ENCODE measurements around the gene MDGA2. TPM values are rescaled to one million over a fixed set of nuclear protein-coding genes. Genes with fewer than 3 reads are reported as not detected.

MDGA2 gene
- total RNA-seq, 1 donor from 2014 or later: not detected

DNA sequence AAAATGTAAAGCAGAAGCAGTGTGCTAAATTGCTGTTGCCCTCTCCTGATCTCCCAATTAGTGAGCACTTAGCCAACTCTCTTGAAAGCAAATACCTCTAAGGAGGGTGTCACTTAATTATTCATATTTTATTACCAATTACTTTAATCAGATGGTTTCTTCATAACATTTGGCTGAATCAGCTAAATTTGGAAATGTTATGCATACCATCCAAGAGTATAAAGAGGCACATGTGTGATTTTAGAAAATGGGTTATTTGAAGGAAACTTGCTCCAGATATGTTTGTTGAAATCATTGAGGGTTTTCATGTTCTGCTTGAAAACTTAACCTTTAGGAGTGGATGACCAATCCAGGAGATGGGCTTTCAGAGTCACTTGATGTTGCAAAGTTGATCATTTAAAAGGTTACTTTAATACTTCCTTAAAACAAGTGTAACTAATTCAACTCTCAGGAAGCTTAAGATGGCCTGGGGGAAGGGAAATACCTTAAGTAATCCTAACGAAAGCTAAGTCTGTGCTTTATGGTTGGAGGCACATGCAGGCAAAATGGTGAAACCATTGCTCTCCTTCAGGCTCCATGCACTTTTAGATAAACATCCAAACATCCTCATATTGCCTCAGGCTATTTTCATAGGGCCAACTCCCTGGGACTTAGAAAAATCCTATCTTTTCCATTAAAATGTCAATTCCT lies 434.5 kb downstream of the MDGA2 start:
- Histone ChIP-seq H3K27ac (no peak overlapping the region), H3K9me3 (no peaks in the 10 kb centered on the region), H3K36me3 (no peaks in the 10 kb centered on the region), H3K4me3 (no peak overlapping the region), H3K4me1 (no peaks in the 10 kb centered on the region), H3K27me3 (no peaks in the 10 kb centered on the region)
- DNase-seq: no peak
- TF ChIP-seq, protein P1, sequence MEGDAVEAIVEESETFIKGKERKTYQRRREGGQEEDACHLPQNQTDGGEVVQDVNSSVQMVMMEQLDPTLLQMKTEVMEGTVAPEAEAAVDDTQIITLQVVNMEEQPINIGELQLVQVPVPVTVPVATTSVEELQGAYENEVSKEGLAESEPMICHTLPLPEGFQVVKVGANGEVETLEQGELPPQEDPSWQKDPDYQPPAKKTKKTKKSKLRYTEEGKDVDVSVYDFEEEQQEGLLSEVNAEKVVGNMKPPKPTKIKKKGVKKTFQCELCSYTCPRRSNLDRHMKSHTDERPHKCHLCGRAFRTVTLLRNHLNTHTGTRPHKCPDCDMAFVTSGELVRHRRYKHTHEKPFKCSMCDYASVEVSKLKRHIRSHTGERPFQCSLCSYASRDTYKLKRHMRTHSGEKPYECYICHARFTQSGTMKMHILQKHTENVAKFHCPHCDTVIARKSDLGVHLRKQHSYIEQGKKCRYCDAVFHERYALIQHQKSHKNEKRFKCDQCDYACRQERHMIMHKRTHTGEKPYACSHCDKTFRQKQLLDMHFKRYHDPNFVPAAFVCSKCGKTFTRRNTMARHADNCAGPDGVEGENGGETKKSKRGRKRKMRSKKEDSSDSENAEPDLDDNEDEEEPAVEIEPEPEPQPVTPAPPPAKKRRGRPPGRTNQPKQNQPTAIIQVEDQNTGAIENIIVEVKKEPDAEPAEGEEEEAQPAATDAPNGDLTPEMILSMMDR (IDR thresholded peaks at IDR 0.05): no peak
- no peak for ATAC-seq
- intact Hi-C loops (cut with DNase I): no loop called here

DNA sequence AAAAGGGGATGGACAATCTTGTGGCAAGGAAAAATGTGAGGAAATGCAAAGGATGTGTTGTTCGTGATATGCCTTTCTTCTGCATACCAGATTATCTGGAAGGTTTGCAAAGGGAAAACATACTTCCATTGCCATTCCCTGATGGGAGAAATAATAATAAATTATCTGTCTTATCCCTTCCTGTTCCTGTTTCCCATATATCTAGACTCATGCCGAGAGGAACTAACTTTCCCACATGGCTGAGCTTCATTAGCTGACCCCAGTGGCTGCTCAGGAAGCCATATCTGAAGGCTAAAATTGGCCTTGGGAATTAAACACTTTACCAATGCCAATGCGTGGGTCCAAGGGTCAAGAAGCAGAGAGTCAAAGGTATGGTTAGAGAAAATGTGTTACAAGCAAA lies 439.8 kb downstream of the MDGA2 start:
- H3K27me3 ChIP-seq: no peaks in the 10 kb centered on the region
- H3K9me3 ChIP-seq: no peaks in the 10 kb centered on the region
- TF ChIP-seq, protein P1 (IDR thresholded peaks at IDR 0.05): no peak
- ATAC-seq (no peak), DNase-seq (no peak)
- intact Hi-C loops (cut with DNase I): no loop called here
- no peak overlapping the region for H3K27ac ChIP-seq
- no peaks in the 10 kb centered on the region for H3K36me3 ChIP-seq
- no peak overlapping the region for H3K4me3 ChIP-seq
- no peaks in the 10 kb centered on the region for H3K4me1 ChIP-seq

DNA sequence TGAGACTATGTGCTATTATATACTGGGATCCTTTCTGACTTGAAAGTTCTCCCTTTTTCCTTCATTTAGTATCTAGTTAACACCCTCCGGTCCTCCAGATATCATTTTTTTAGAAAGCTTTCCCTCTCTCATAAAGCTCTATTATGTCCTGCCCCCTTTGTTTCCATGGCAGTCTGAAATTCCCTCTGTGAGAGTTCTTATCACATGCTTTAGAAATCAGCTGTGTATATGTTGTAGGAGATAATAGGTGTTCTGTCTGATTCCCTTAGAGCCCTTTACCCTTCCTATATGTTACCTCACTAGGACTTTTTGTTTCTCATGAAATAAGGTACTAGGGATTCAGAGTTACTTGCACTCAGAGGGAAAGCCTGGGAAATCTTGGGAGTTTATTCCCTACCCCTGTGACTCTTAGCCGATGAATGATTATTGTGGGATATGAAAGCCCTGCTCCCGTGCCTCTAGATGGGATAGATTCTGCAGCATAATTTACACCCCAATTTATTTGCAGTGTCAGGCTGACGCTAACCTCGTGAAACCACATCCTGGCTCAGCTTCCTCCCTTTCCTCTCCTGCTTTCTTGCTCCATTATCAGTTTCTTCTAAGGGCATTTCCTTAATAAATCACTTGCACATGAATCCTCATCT lies 448.4 kb downstream of the MDGA2 start:
- no peaks in the 10 kb centered on the region for H3K4me1 ChIP-seq
- TF ChIP-seq, protein P1 (IDR thresholded peaks at IDR 0.05): no peak
- no peak overlapping the region for H3K4me3 ChIP-seq
- DNase-seq: no peak
- H3K27me3 ChIP-seq: no peaks in the 10 kb centered on the region
- no peak for ATAC-seq
- H3K36me3 ChIP-seq: no peaks in the 10 kb centered on the region
- intact Hi-C loops (cut with DNase I): loop anchor here (2.0 kb wide), 1 partner anchor 16 kb away; no protein-coding TSS in a partner anchor
- H3K9me3 ChIP-seq: no peaks in the 10 kb centered on the region
- H3K27ac ChIP-seq: no peak overlapping the region

DNA sequence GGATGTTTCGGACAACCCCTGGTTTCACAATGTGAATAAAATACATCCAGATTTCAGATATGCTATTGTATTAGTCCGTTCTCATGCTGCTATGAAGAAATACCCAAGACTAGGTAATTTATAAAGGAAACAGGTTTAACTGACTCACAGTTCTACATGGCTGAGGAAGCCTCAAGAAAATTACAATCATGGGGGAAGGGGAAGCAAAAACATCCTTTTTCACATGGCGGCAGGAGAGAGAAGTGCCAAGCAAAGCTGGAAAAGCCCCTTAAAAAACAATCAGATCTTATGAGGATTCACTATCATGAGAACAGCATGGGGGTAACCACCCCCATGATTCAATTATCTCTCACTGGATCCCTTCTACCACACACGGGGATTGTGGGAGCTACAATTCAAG lies 451.7 kb downstream of the MDGA2 start:
- intact Hi-C loops (cut with DNase I): no loop called here

DNA sequence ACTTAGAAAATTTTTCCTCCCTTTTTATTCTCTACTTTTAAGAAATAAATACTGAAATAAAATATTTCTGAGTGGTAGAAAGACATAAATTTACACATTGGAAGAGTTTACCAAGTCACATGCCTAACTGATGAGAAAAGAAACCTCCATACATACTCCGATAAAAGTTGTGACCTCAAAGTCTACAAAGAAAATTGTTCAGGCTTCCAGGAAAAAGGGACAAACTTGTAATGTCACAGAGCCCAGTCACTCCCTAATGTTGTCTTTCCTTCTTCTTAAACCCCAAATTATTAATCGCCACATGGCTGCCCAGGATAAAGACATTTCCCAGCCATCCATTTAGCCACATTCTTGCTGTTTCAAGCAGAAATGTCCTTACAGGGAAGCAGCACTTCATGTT lies 455.3 kb downstream of the MDGA2 start:
- Histone ChIP-seq H3K27ac (no peak overlapping the region), H3K36me3 (no peaks in the 10 kb centered on the region), H3K4me1 (no peaks in the 10 kb centered on the region), H3K4me3 (no peak overlapping the region), H3K9me3 (no peaks in the 10 kb centered on the region), H3K27me3 (no peaks in the 10 kb centered on the region)
- TF ChIP-seq, protein P1 (IDR thresholded peaks at IDR 0.05): no peak
- DNase-seq (no peak), ATAC-seq (no peak)
- intact Hi-C loops (cut with DNase I): no loop called here

More for the DNA sequence above, 451.7 kb downstream of the MDGA2 start:
- Histone ChIP-seq H3K27ac (no peak overlapping the region), H3K4me1 (no peaks in the 10 kb centered on the region), H3K36me3 (no peaks in the 10 kb centered on the region), H3K27me3 (no peaks in the 10 kb centered on the region), H3K4me3 (no peak overlapping the region), H3K9me3 (no peaks in the 10 kb centered on the region)
- TF ChIP-seq, protein P1 (IDR thresholded peaks at IDR 0.05): no peak
- ATAC-seq (no peak), DNase-seq (no peak)

All from upper lobe of right lung (tissue), 1 donor.